ENCODE measurements around the gene PSD2. TPM values are rescaled to one million over a fixed set of nuclear protein-coding genes. Genes with fewer than 3 reads are reported as not detected.

PSD2 gene
- total RNA-seq, 2 donors from 2014 or later: not detected

DNA sequence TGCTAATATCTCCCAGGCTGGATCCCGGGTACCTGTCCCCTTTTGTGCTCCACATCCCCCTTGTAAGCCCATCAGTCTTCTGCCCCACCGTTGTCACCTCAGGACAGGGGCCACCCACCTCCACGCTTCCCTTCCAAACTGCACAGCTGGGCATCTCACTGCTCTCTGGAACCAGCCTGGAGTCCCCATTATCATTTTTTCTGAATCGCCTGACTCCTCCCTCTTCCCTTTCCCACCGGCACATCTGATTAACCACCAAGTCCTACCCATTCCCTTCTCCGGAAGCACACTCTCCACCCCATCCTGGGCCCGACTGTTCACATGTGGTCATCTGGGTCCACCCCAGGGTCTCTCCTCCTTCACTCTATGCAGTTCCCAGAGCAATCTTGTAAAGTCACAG is 53.9 kb downstream of the PSD2 start:
- peaks cover 0 to 9% of the 10 kb centered on the region in 2 donors for H3K27me3 Mint-ChIP-seq
- no peak for DNase-seq (ENCODE audit: low spot score)
- no peaks in the 10 kb centered on the region for H3K36me3 Mint-ChIP-seq
- H3K4me1 Mint-ChIP-seq (ENCODE audit: low read depth in 2 of 2): peaks cover 13 to 20% of the 10 kb centered on the region in 2 donors
- peak overlapping the region; percentile 52 for H3K4me3 Mint-ChIP-seq
- peak overlapping the region; percentile 16 to 65 for H3K27ac Mint-ChIP-seq
- no peak for ATAC-seq
- H3K9me3 Mint-ChIP-seq: no peaks in the 10 kb centered on the region

- no peak for DNase-seq (ENCODE audit: low spot score)
- H3K4me1 Mint-ChIP-seq (ENCODE audit: low read depth in 2 of 2): peaks cover 11 to 18% of the 10 kb centered on the region in 2 donors
- H3K27ac Mint-ChIP-seq: peak overlapping the region; percentile 16 to 65
- peaks cover 0 to 6% of the 10 kb centered on the region in 2 donors for H3K27me3 Mint-ChIP-seq
- no peaks in the 10 kb centered on the region for H3K36me3 Mint-ChIP-seq
- ATAC-seq: no peak
- H3K9me3 Mint-ChIP-seq: no peaks in the 10 kb centered on the region
- peak overlapping the region; percentile 52 for H3K4me3 Mint-ChIP-seq
These were observed 54.3 kb downstream of the PSD2 start for GRCh38 chr5:139849942-139850341.

- Mint-ChIP-seq H3K9me3 (no peaks in the 10 kb centered on the region), H3K27me3 (peaks cover 0 to 6% of the 10 kb centered on the region in 2 donors), H3K4me3 (no peak overlapping the region), H3K36me3 (no peaks in the 10 kb centered on the region), H3K4me1 (ENCODE audit: low read depth in 2 of 2) (peaks cover 11 to 18% of the 10 kb centered on the region in 2 donors), H3K27ac (peak overlapping the region in 1 of 2 donors; percentile 65)
- ATAC-seq (no peak), DNase-seq (ENCODE audit: low spot score) (no peak)
These were observed 54.9 kb downstream of the PSD2 start for GRCh38 chr5:139850423-139851016.

GRCh38 chr5:139851558-139851957 is 56.0 kb downstream of the PSD2 start:
- H3K4me3 Mint-ChIP-seq: no peak overlapping the region
- H3K27ac Mint-ChIP-seq: no peak overlapping the region

DNA sequence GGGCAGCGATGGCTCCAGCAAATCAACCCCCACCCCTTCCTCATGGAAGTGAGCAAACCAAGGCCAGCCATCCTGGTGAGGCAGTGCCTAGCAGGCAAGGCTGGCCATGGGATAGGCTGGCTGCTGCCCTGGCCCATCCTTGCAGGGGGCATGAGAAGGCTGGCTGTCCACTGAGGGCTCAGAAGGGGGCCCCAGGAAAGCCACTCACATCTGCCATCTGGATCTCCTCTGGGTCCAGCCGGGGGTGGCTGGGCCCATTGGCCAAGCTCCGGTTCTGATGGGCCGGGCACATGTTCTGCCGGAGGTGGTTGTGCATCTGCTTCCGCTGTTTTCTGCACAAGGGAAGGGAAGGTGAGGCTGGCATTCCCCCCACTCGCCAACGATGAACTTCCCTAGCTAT is 57.1 kb downstream of the PSD2 start:
- no peaks in the 10 kb centered on the region for H3K27me3 Mint-ChIP-seq
- no peak overlapping the region for H3K4me3 Mint-ChIP-seq
- H3K4me1 Mint-ChIP-seq (ENCODE audit: low read depth in 2 of 2): peaks cover 6 to 14% of the 10 kb centered on the region in 2 donors
- no peak for ATAC-seq
- peak; percentile 13 for DNase-seq (ENCODE audit: low spot score)
- no peaks in the 10 kb centered on the region for H3K36me3 Mint-ChIP-seq
- H3K27ac Mint-ChIP-seq: no peak overlapping the region
- H3K9me3 Mint-ChIP-seq: no peaks in the 10 kb centered on the region

More at GRCh38 chr5:139851558-139851957, 56.0 kb downstream of the PSD2 start:
- no peak for DNase-seq (ENCODE audit: low spot score)
- no peaks in the 10 kb centered on the region for H3K9me3 Mint-ChIP-seq
- H3K36me3 Mint-ChIP-seq: no peaks in the 10 kb centered on the region
- peaks cover 0 to 2% of the 10 kb centered on the region in 2 donors for H3K27me3 Mint-ChIP-seq
- peaks cover 11 to 18% of the 10 kb centered on the region in 2 donors for H3K4me1 Mint-ChIP-seq (ENCODE audit: low read depth in 2 of 2)
- ATAC-seq: no peak

GRCh38 chr5:139854029-139854605 is 58.5 kb downstream of the PSD2 start:
- Mint-ChIP-seq H3K36me3 (no peaks in the 10 kb centered on the region), H3K27me3 (no peaks in the 10 kb centered on the region), H3K4me3 (no peak overlapping the region), H3K4me1 (ENCODE audit: low read depth in 2 of 2) (peaks cover 1 to 10% of the 10 kb centered on the region in 2 donors), H3K27ac (no peak overlapping the region), H3K9me3 (no peaks in the 10 kb centered on the region)
- peak; percentile 47 for DNase-seq (ENCODE audit: low spot score)
- ATAC-seq: no peak

GRCh38 chr5:139854953-139855352 is 59.3 kb downstream of the PSD2 start:
- Mint-ChIP-seq H3K27me3 (no peaks in the 10 kb centered on the region), H3K4me1 (ENCODE audit: low read depth in 2 of 2) (peaks cover 0 to 4% of the 10 kb centered on the region in 2 donors), H3K9me3 (no peaks in the 10 kb centered on the region), H3K4me3 (no peak overlapping the region), H3K27ac (no peak overlapping the region), H3K36me3 (no peaks in the 10 kb centered on the region)
- ATAC-seq (no peak), DNase-seq (ENCODE audit: low spot score) (no peak)

DNA sequence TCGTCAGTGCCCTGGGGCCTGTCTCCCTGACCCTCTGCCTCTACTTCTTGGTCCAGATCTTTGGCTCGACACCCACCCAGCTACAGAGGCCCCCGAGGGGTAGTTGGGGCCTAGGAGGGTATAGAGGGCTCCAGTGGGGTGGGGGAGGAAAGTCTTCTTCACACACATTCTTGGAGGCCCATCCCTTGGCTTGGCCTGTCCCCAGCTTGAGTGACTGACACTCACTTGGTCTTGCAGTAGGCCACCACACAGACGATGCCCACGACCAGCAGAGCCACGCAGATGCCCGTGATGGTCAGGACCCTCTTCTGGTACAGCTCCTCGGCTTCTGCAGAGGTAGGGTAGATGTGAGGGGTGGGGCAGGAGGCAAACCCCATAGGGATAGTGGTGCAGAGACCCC is 59.8 kb downstream of the PSD2 start:
- H3K4me1 Mint-ChIP-seq (ENCODE audit: low read depth in 2 of 2): peaks cover 0 to 3% of the 10 kb centered on the region in 2 donors
- no peak for ATAC-seq
- no peaks in the 10 kb centered on the region for H3K27me3 Mint-ChIP-seq

GRCh38 chr5:139855946-139856540 is 60.4 kb downstream of the PSD2 start:
- H3K4me3 Mint-ChIP-seq: no peak overlapping the region
- DNase-seq (ENCODE audit: low spot score) (no peak), ATAC-seq (no peak)
- H3K27me3 Mint-ChIP-seq: no peaks in the 10 kb centered on the region
- H3K36me3 Mint-ChIP-seq: no peaks in the 10 kb centered on the region
- H3K4me1 Mint-ChIP-seq (ENCODE audit: low read depth in 2 of 2): peaks cover 0 to 3% of the 10 kb centered on the region in 2 donors
- H3K9me3 Mint-ChIP-seq: no peaks in the 10 kb centered on the region
- no peak overlapping the region for H3K27ac Mint-ChIP-seq

More for the DNA sequence above, 59.8 kb downstream of the PSD2 start:
- Mint-ChIP-seq H3K4me3 (no peak overlapping the region), H3K9me3 (no peaks in the 10 kb centered on the region), H3K27ac (no peak overlapping the region), H3K36me3 (no peaks in the 10 kb centered on the region)
- DNase-seq (ENCODE audit: low spot score): no peak

DNA sequence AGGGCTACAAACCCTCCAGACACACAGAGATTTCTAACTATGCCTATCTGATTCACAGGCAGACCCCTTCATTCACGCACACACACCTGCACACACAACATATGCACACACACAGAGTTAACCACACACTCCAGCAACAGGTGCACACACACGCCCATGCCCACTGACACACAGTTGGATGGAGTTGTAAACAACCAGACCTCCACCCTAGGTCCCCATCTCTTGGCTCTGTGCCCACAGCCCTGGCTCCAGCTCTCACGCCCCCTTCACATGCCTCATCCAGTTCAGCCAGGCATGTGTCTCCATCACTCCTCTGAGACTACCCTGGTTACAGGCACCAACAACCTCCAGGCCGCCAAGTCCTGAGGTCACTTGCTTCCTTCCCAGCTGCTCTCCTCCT is 61.1 kb downstream of the PSD2 start:
- DNase-seq (ENCODE audit: low spot score) (no peak), ATAC-seq (no peak)
- Mint-ChIP-seq H3K4me3 (no peak overlapping the region), H3K9me3 (no peaks in the 10 kb centered on the region), H3K36me3 (no peaks in the 10 kb centered on the region), H3K27me3 (no peaks in the 10 kb centered on the region), H3K27ac (no peak overlapping the region), H3K4me1 (ENCODE audit: low read depth in 2 of 2) (peaks cover 0 to 3% of the 10 kb centered on the region in 2 donors)

DNA sequence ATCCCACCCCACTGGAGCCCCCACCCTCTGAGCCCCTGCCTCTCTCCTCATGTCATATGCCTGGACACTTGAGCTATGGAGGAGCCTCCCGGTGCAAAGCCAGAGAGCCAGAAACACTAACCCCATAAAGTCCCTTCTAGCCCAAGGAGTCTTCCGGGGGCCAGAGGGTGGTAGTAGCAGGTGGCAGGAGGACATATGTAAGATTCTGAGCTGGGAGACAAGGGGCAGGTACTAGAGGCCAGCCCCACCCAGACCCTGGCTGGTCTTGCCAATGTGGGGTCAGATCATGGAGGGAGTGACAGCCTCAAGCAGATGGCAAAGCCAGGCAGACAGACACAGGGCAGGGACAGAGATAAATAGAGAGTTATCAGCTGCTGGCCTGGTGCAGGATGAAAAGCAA is 63.4 kb downstream of the PSD2 start:
- DNase-seq (ENCODE audit: low spot score) (no peak), ATAC-seq (no peak)
- Mint-ChIP-seq H3K27me3 (no peaks in the 10 kb centered on the region), H3K9me3 (no peaks in the 10 kb centered on the region), H3K27ac (no peak overlapping the region), H3K4me1 (ENCODE audit: low read depth in 2 of 2) (no peaks in the 10 kb centered on the region), H3K36me3 (no peaks in the 10 kb centered on the region), H3K4me3 (no peak overlapping the region)

DNA sequence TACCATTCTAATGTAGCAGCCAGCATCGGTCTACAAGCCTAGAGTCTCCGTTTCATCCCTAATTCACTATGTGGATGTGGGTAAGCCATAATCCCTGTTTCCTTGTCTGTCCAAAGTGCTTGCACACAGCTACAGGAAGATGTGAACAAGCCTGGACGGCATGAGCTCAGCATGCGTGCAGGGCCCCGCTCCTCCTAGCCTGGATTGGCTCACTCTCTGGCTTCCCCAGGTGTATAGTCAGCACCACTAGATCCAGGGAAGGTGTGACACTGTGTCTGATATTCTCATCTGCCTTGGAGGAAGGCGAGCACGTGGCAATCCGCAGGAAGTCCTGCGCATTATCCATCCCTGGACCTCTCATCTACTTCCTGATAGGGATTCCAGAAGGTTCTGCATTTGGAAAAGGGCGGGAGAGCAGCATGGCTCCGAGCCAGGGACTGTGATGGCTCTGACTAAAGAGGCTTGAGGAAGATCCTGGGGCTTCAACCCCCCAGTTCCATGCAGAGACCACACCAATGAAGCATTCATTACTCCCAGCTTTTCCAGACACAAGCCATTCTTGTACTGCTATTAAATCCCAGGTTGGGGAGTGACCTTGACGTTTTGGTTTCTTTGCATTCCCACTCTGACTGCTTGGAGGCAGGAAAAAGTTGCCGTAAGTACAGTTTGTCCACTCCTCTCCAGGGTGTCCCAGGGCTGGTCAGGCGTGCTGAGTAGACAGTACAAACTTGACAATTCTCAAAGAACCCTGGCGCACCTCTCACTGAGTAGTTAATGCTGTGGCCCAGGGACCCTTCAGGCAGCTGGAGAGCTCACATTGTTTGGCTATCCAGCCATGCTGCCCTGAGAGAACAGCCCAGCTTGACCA is 65.6 kb downstream of the PSD2 start:
- Mint-ChIP-seq H3K4me3 (no peak overlapping the region), H3K9me3 (no peaks in the 10 kb centered on the region), H3K36me3 (no peaks in the 10 kb centered on the region), H3K4me1 (ENCODE audit: low read depth in 2 of 2) (no peaks in the 10 kb centered on the region), H3K27me3 (peaks cover 0 to 9% of the 10 kb centered on the region in 2 donors), H3K27ac (no peak overlapping the region)
- ATAC-seq (no peak), DNase-seq (ENCODE audit: low spot score) (no peak)

GRCh38 chr5:139861889-139862207 is 66.2 kb downstream of the PSD2 start:
- ATAC-seq (no peak), DNase-seq (ENCODE audit: low spot score) (no peak)
- Mint-ChIP-seq H3K36me3 (no peaks in the 10 kb centered on the region), H3K27ac (no peak overlapping the region), H3K27me3 (peaks cover 4 to 14% of the 10 kb centered on the region in 2 donors), H3K9me3 (no peaks in the 10 kb centered on the region), H3K4me3 (no peak overlapping the region), H3K4me1 (ENCODE audit: low read depth in 2 of 2) (no peaks in the 10 kb centered on the region)

DNA sequence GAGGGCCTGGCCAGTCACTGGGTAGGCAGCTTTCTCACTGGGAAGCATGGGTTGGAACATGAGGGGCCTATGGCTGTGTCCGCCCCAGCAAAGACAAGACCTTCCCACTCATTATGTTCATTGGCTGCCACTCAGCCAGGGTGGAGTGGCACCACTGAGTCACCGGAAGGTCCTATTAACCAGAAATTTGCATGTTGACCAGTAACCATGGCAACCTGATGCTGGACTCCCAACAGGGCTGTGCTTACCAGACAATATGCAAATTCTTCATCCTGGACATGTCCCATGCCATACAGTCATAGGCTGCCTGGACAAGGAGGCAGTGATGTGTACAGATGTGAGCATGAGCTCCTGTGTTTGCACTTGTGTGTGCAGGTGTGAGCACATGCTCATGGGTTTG is 66.7 kb downstream of the PSD2 start:
- Mint-ChIP-seq H3K4me3 (no peak overlapping the region), H3K27me3 (peaks cover 5 to 16% of the 10 kb centered on the region in 2 donors), H3K36me3 (no peaks in the 10 kb centered on the region), H3K4me1 (ENCODE audit: low read depth in 2 of 2) (no peaks in the 10 kb centered on the region), H3K27ac (no peak overlapping the region), H3K9me3 (no peaks in the 10 kb centered on the region)
- peak; percentile 9 to 57 for ATAC-seq
- no peak for DNase-seq (ENCODE audit: low spot score)
